Measurements from ENCODE around the gene CWC27.

DNA sequence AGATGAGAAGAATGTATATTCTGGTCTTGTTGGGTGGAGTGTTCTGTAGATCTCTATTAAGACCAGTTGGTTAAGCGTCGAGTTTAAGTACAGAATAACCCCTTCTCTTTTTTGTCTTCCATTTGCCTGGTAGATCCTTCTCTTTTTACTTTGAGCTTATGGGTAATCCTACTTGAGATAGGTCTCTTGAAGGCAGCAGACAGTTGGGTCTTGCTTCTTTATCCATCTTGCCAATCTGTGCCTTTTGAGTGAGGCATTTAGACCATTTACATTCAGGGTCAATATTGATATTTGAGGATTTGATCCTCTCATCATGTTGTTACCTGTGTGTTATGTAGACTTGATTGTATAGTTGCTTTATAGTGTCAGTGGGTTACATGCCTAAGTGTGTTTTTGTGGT lies 152.7 kb downstream of the CWC27 start:
- TF ChIP-seq, protein P1, sequence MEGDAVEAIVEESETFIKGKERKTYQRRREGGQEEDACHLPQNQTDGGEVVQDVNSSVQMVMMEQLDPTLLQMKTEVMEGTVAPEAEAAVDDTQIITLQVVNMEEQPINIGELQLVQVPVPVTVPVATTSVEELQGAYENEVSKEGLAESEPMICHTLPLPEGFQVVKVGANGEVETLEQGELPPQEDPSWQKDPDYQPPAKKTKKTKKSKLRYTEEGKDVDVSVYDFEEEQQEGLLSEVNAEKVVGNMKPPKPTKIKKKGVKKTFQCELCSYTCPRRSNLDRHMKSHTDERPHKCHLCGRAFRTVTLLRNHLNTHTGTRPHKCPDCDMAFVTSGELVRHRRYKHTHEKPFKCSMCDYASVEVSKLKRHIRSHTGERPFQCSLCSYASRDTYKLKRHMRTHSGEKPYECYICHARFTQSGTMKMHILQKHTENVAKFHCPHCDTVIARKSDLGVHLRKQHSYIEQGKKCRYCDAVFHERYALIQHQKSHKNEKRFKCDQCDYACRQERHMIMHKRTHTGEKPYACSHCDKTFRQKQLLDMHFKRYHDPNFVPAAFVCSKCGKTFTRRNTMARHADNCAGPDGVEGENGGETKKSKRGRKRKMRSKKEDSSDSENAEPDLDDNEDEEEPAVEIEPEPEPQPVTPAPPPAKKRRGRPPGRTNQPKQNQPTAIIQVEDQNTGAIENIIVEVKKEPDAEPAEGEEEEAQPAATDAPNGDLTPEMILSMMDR (IDR thresholded peaks at IDR 0.05), result no peak
- TF ChIP-seq FOSL2 (IDR thresholded peaks at IDR 0.05), result no peak
- no peak for TF ChIP-seq FOSL2 (CRISPR knock-in tag; IDR thresholded peaks at IDR 0.05)
- no peak for TF ChIP-seq MAZ (IDR thresholded peaks at IDR 0.05; ENCODE audit: borderline replicate concordance, low read depth, low read length)
- TF ChIP-seq JUNB (IDR thresholded peaks at IDR 0.05), result no peak
- no peak for TF ChIP-seq RFX5 (IDR thresholded peaks at IDR 0.05)
- TF ChIP-seq RCOR1 (IDR thresholded peaks at IDR 0.05; ENCODE audit: low read depth, low read length), result no peak
